Vagina (tissue), 2 donors: ENCODE data around the gene MPC1.
"Not testable (repeated sequence)": the region's sequence is repeated elsewhere in the genome, so short reads cannot be mapped to it uniquely, and the experiment has no call there.

Source experiments
- CTCF ChIP-seq, 3 experiments: fragments of 450-650 bp in 2 of 3; fragments of 200-600 bp in 1 of 3; sonication (generic) in 1 of 3; IDR thresholded peaks; one replicate each; pipeline ENCODE4 v1.5.1; 2017 to 2019; ENCODE audit warnings: antibody characterized with exemption in 3 of 3, mild to moderate bottlenecking in 2 of 3, moderate library complexity in 2 of 3
- POLR2A ChIP-seq, 2 donors: fragments of 450-650 bp; IDR thresholded peaks; one replicate each; pipeline ENCODE4 v1.6.1; 2017; ENCODE audit warnings: antibody characterized with exemption in 2 of 2, mild to moderate bottlenecking in 2 of 2, moderate library complexity in 2 of 2
- POLR2AphosphoS5 ChIP-seq, 2 donors: sonication (generic); formaldehyde crosslinking; IDR thresholded peaks; one replicate each; pipeline ENCODE4 v1.9.0; 2017; ENCODE audit warnings: antibody characterized with exemption in 2 of 2, mild to moderate bottlenecking in 2 of 2, low read depth in 1 of 2; ENCODE audit not compliant: insufficient read depth in 1 of 2

- not testable (repeated sequence) for TF ChIP-seq CTCF (IDR thresholded peaks at IDR 0.05); POLR2AphosphoS5 (IDR thresholded peaks at IDR 0.05; ENCODE audit: insufficient read depth in 1 of 2, low read depth in 1 of 2); POLR2A (IDR thresholded peaks at IDR 0.05)
Observed at GRCh38 chr6:166387098-166387497, 4.4 kb upstream of the MPC1 start.
